BLaER1 (cell line): Measurements from ENCODE around the gene TCEA3.

Experiments used
- H3K27ac ChIP-seq: shearing (Covaris generic); formaldehyde crosslinking; 2 replicates; pipeline ENCODE4 v1.8.1; 2022
- H3K27me3 ChIP-seq: shearing (Covaris generic); formaldehyde crosslinking; 2 replicates; pipeline ENCODE4 v1.8.1; 2022
- H3K36me3 ChIP-seq: shearing (Covaris generic); formaldehyde crosslinking; 2 replicates; pipeline ENCODE4 v1.8.1; 2022
- H3K4me1 ChIP-seq: shearing (Covaris generic); formaldehyde crosslinking; 2 replicates; pipeline ENCODE4 v1.8.1; 2022
- H3K4me2 ChIP-seq: shearing (Covaris generic); formaldehyde crosslinking; 2 replicates; pipeline ENCODE4 v1.8.1; 2022
- H3K4me3 ChIP-seq: shearing (Covaris generic); formaldehyde crosslinking; 2 replicates; pipeline ENCODE4 v1.8.1; 2022
- H3K9ac ChIP-seq: shearing (Covaris generic); formaldehyde crosslinking; 2 replicates; pipeline ENCODE4 v1.8.1; 2022
- H3K9me3 ChIP-seq: shearing (Covaris generic); formaldehyde crosslinking; 2 replicates; pipeline ENCODE4 v1.8.1; 2022
- H4K20me1 ChIP-seq: shearing (Covaris generic); formaldehyde crosslinking; 2 replicates; pipeline ENCODE4 v1.8.1; 2022
- Cebpa-rat ChIP-seq: shearing (Covaris generic); IDR thresholded peaks from 2 replicates; pipeline ENCODE4 v1.8.1; 2022

The TCEA3 gene

GRCh38 chr1:23341931-23342692 lies 82.4 kb downstream of the TCEA3 start:
- H3K27me3 ChIP-seq, result no peaks in the 10 kb centered on the region
- peak overlapping the region; percentile 90 for H3K4me2 ChIP-seq
- H3K4me3 ChIP-seq, result peak overlapping the region; percentile 87
- H3K9ac ChIP-seq, result peak overlapping the region; percentile 99
- peak overlapping the region; percentile 100 for H3K27ac ChIP-seq
- peaks cover 8% of the 10 kb centered on the region; the same call in 1 of the 2 replicates for H3K9me3 ChIP-seq
- no peak for TF ChIP-seq Cebpa-rat
- peaks cover 34% of the 10 kb centered on the region for H3K36me3 ChIP-seq
- peaks cover 63% of the 10 kb centered on the region for H4K20me1 ChIP-seq
- H3K4me1 ChIP-seq, result peaks cover 39% of the 10 kb centered on the region

- Histone ChIP-seq H3K4me3 (no peak overlapping the region), H3K4me1 (peaks cover 32% of the 10 kb centered on the region), H3K27ac (no peak overlapping the region), H4K20me1 (peaks cover 88% of the 10 kb centered on the region), H3K36me3 (peaks cover 58% of the 10 kb centered on the region), H3K4me2 (peak overlapping the region; percentile 90), H3K9ac (no peak overlapping the region; the same call in 1 of the 2 replicates), H3K9me3 (no peaks in the 10 kb centered on the region), H3K27me3 (no peaks in the 10 kb centered on the region)
- no peak for TF ChIP-seq Cebpa-rat
These were observed 84.9 kb downstream of the TCEA3 start for GRCh38 chr1:23339632-23340031.

GRCh38 chr1:23337869-23338268 lies 86.7 kb downstream of the TCEA3 start:
- Histone ChIP-seq H3K36me3 (peaks cover 75% of the 10 kb centered on the region), H3K27ac (no peak overlapping the region), H3K9ac (no peak overlapping the region), H3K4me2 (no peak overlapping the region), H4K20me1 (peaks cover 100% of the 10 kb centered on the region), H3K4me3 (no peak overlapping the region), H3K27me3 (no peaks in the 10 kb centered on the region), H3K9me3 (no peaks in the 10 kb centered on the region), H3K4me1 (peaks cover 32% of the 10 kb centered on the region)
- TF ChIP-seq Cebpa-rat, result no peak

GRCh38 chr1:23331713-23332112 lies 92.8 kb downstream of the TCEA3 start:
- Histone ChIP-seq H3K9ac (no peak overlapping the region), H3K4me2 (no peak overlapping the region), H3K27me3 (no peaks in the 10 kb centered on the region), H4K20me1 (peaks cover 100% of the 10 kb centered on the region), H3K27ac (no peak overlapping the region), H3K4me3 (no peak overlapping the region), H3K4me1 (no peaks in the 10 kb centered on the region), H3K9me3 (no peaks in the 10 kb centered on the region), H3K36me3 (peaks cover 99% of the 10 kb centered on the region)
- TF ChIP-seq Cebpa-rat, result no peak
